Measurements from ENCODE around the gene FER1L5. TPM values are rescaled to one million over a fixed set of nuclear protein-coding genes. Genes with fewer than 3 reads are reported as not detected.

FER1L5 gene
- total RNA-seq, 1 experiment from 2014 or later, result 1.2 TPM

- Histone ChIP-seq H3K36me3 (ENCODE audit: insufficient read depth, low read length, poor library complexity, severe bottlenecking) (peaks cover 52% of the 10 kb centered on the region), H3K4me3 (ENCODE audit: low read depth, low read length, poor library complexity, severe bottlenecking) (no peak overlapping the region), H3K27ac (ENCODE audit: low read depth, low read length, poor library complexity, severe bottlenecking) (no peak overlapping the region), H3K4me1 (ENCODE audit: insufficient read depth, low read length, poor library complexity, severe bottlenecking) (peaks cover 4% of the 10 kb centered on the region), H3K27me3 (replicated peaks; ENCODE audit: insufficient read depth, low read depth, low read length, poor library complexity) (no peaks in the 10 kb centered on the region), H3K9me3 (ENCODE audit: low read depth, low read length, poor library complexity, severe bottlenecking) (no peaks in the 10 kb centered on the region)
- TF ChIP-seq CTCF (conservative IDR thresholded peaks at IDR 0.05; ENCODE audit: low read depth, low read length) (no peak), EZH2 (IDR thresholded peaks at IDR 0.05; ENCODE audit: borderline replicate concordance, low read depth, low read length, poor library complexity, severe bottlenecking) (no peak)
- POLR2A ChIA-PET (ENCODE audit: low non-redundant PET), result no interaction called here
- CTCF ChIA-PET, result no interaction called here
- intact Hi-C loops (cut with micrococcal nuclease; ENCODE audit: unreplicated experiment), result no loop called here
- DNase-seq (ENCODE audit: low spot score), result no peak
- no TSS peak for BruUV-seq (replicated peaks)
Observed at GRCh38 chr2:96733931-96734330, 91.4 kb downstream of the FER1L5 start.

- POLR2A ChIA-PET (ENCODE audit: low non-redundant PET), result no interaction called here
Observed at GRCh38 chr2:96734880-96735583, 92.5 kb downstream of the FER1L5 start.

DNA sequence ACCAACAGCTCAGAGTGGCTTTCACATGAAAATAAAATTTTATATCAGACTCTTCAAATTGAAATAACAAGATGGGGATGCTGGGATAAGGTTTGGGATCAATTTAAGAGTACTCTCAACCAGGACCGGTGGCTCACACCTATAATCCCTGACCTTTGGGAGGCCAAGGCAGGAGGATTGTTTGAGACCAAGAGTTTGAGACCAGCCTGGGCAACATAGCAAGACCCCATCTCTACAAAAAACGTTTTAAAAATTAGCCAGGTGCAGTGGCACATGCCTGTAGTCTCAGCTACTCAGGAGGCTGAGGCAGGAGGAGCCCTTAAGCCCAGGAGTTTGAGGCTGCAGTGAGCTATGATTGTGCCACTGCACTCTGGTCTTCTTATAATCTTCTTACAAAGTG is 94.7 kb downstream of the FER1L5 start:
- H3K36me3 ChIP-seq (ENCODE audit: insufficient read depth, low read length, poor library complexity, severe bottlenecking), result peaks cover 35% of the 10 kb centered on the region
- POLR2A ChIA-PET (ENCODE audit: low non-redundant PET), result no interaction called here

More at GRCh38 chr2:96734880-96735583, 92.5 kb downstream of the FER1L5 start:
- no peak overlapping the region for H3K4me3 ChIP-seq (ENCODE audit: low read depth, low read length, poor library complexity, severe bottlenecking)
- H3K27ac ChIP-seq (ENCODE audit: low read depth, low read length, poor library complexity, severe bottlenecking), result no peak overlapping the region
- no peaks in the 10 kb centered on the region for H3K9me3 ChIP-seq (ENCODE audit: low read depth, low read length, poor library complexity, severe bottlenecking)
- CTCF ChIA-PET, result interaction anchor here (0.7 kb wide), 1 partner anchor 106 kb away, joined by 3 read pairs; no protein-coding TSS in a partner anchor
- intact Hi-C loops (cut with micrococcal nuclease; ENCODE audit: unreplicated experiment), result no loop called here
- peaks cover 4% of the 10 kb centered on the region for H3K4me1 ChIP-seq (ENCODE audit: insufficient read depth, low read length, poor library complexity, severe bottlenecking)
- peaks cover 45% of the 10 kb centered on the region for H3K36me3 ChIP-seq (ENCODE audit: insufficient read depth, low read length, poor library complexity, severe bottlenecking)
- no peaks in the 10 kb centered on the region for H3K27me3 ChIP-seq (replicated peaks; ENCODE audit: insufficient read depth, low read depth, low read length, poor library complexity)
- TF ChIP-seq CTCF (conservative IDR thresholded peaks at IDR 0.05; ENCODE audit: low read depth, low read length) (no peak), EZH2 (IDR thresholded peaks at IDR 0.05; ENCODE audit: borderline replicate concordance, low read depth, low read length, poor library complexity, severe bottlenecking) (no peak)
- no TSS peak for BruUV-seq (replicated peaks)
- DNase-seq (ENCODE audit: low spot score), result no peak

More for the DNA sequence above, 94.7 kb downstream of the FER1L5 start:
- Histone ChIP-seq H3K27me3 (replicated peaks; ENCODE audit: insufficient read depth, low read depth, low read length, poor library complexity) (no peaks in the 10 kb centered on the region), H3K27ac (ENCODE audit: low read depth, low read length, poor library complexity, severe bottlenecking) (no peak overlapping the region), H3K4me3 (ENCODE audit: low read depth, low read length, poor library complexity, severe bottlenecking) (no peak overlapping the region), H3K4me1 (ENCODE audit: insufficient read depth, low read length, poor library complexity, severe bottlenecking) (peaks cover 4% of the 10 kb centered on the region), H3K9me3 (ENCODE audit: low read depth, low read length, poor library complexity, severe bottlenecking) (no peaks in the 10 kb centered on the region)
- no peak for DNase-seq (ENCODE audit: low spot score)
- no TSS peak for BruUV-seq (replicated peaks)
- TF ChIP-seq EZH2 (IDR thresholded peaks at IDR 0.05; ENCODE audit: borderline replicate concordance, low read depth, low read length, poor library complexity, severe bottlenecking) (no peak), CTCF (conservative IDR thresholded peaks at IDR 0.05; ENCODE audit: low read depth, low read length) (no peak)
- intact Hi-C loops (cut with micrococcal nuclease; ENCODE audit: unreplicated experiment), result no loop called here
- CTCF ChIA-PET, result interaction anchor here (0.6 kb wide), 1 partner anchor 26 kb away, joined by 3 read pairs; no protein-coding TSS in a partner anchor
